Type B pancreatic cell (in vitro differentiated cells): ENCODE results near the gene CDC42EP4. TPM values are rescaled to one million over a fixed set of nuclear protein-coding genes. Genes with fewer than 3 reads are reported as not detected.
"Not testable (repeated sequence)": the region's sequence is repeated elsewhere in the genome, so short reads cannot be mapped to it uniquely, and the experiment has no call there.

Source experiments
- DNase-seq: peaks from one replicate; pipeline ENCODE4 v3.0.0; 2021; ENCODE audit warnings: mixed read lengths; ENCODE audit not compliant: unreplicated experiment; ENCODE audit errors: extremely low spot score
- H3K27ac Mint-ChIP-seq: 2 replicates; pipeline ENCODE4 v1.8.0; 2021; ENCODE audit warnings: mild to moderate bottlenecking, mixed read lengths
- H3K27me3 Mint-ChIP-seq: 2 replicates; pipeline ENCODE4 v1.8.0; 2021; ENCODE audit warnings: mixed read lengths
- H3K36me3 Mint-ChIP-seq: 2 replicates; pipeline ENCODE4 v1.8.0; 2021; ENCODE audit warnings: mixed read lengths
- H3K4me1 Mint-ChIP-seq: one replicate; pipeline ENCODE4 v1.8.0; 2021; ENCODE audit warnings: mixed read lengths; ENCODE audit not compliant: unreplicated experiment
- H3K4me3 Mint-ChIP-seq: 2 replicates; pipeline ENCODE4 v1.8.0; 2021; ENCODE audit warnings: mild to moderate bottlenecking, mixed read lengths
- H3K9me3 Mint-ChIP-seq: 2 replicates; pipeline ENCODE4 v1.8.0; 2021; ENCODE audit warnings: mixed read lengths
- CTCF ChIP-seq: fragments of 200-600 bp; sonication (generic); conservative IDR thresholded peaks from 2 replicates; pipeline ENCODE4 v1.5.0; 2021; ENCODE audit warnings: antibody characterized with exemption, mild to moderate bottlenecking
- total RNA-seq: library from RNA; stranded (reverse); gene quantifications from 2 replicates; pipeline ENCODE4 v1.2.1, GENCODE V29; 2021; ENCODE audit warnings: low replicate concordance

Gene CDC42EP4
- total RNA-seq, 1 donor from 2014 or later, result 78.8 TPM

DNA sequence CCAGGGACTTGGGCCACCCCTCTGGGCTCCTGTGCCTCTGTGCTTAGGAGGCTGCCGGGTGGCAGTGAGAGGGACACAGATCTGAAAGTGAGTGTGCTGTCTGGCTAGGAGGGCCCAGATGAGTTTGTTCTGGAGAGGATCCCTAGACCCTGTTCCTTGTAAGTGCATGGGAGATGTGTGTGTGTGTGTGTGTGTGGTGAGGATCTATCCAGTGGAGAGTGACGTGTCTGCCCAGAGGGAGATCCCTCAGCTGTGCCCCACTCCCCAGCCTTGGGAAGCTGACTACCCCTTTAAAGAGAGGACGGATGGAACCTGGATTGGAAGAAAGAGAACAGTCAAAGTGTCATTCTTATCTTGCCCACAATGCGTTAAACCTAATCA lies 25.5 kb upstream of the CDC42EP4 start:
- no peak for TF ChIP-seq CTCF
- Mint-ChIP-seq H3K4me1 (peaks cover 48% of the 10 kb centered on the region), H3K36me3 (no peaks in the 10 kb centered on the region), H3K9me3 (no peaks in the 10 kb centered on the region), H3K4me3 (peak overlapping the region; percentile 28), H3K27ac (no peak overlapping the region), H3K27me3 (no peaks in the 10 kb centered on the region)
- DNase-seq, result no peak

DNA sequence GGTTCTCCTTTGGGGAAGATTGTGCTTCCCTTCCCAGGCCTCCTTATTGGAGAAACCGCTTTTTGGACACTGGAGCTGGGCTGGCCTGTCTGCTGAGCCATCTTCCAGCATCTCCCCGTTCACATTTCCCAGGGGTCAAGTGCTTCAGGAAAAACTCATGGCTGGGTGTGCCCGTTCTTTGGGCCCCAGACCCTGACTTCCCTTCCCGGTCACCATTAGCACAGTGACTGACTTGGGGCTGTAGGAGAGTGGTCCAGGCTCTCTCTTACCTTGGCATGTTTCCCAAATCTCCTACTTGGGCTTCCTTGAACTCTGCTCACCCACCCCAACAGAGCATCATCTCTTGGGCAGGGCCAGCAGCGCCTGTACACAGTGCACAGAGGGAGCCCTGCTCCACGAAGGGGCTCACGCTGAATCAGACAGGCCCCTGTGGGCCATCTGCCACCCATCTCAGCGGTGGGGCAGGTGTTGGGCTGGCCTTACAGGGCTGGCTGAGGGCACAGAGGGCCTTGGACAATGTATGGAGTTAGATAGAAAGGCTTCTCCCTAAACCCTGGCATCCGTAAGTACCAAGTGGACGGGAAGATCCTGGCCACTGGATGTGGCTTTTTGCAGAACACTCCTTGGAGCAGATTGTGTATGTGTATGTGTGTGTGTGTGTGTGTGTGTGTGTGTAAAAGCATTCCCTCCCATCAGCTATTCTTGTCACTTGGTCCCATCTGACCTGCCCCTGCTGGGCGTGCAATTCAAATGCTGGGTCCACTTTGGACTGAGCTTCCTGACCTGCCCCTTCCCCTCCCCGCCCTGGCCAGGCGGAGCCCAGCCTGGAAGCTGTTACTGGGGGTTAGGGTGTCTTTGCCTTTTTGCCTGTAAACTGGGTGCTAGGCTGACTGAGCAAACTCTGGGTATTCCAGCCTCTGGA lies 24.9 kb upstream of the CDC42EP4 start:
- TF ChIP-seq CTCF, result no peak
- H3K4me1 Mint-ChIP-seq, result peaks cover 42% of the 10 kb centered on the region
- no peaks in the 10 kb centered on the region for H3K9me3 Mint-ChIP-seq
- no peaks in the 10 kb centered on the region for H3K27me3 Mint-ChIP-seq
- H3K4me3 Mint-ChIP-seq, result no peak overlapping the region
- no peak overlapping the region for H3K27ac Mint-ChIP-seq
- no peak for DNase-seq
- no peaks in the 10 kb centered on the region for H3K36me3 Mint-ChIP-seq

DNA sequence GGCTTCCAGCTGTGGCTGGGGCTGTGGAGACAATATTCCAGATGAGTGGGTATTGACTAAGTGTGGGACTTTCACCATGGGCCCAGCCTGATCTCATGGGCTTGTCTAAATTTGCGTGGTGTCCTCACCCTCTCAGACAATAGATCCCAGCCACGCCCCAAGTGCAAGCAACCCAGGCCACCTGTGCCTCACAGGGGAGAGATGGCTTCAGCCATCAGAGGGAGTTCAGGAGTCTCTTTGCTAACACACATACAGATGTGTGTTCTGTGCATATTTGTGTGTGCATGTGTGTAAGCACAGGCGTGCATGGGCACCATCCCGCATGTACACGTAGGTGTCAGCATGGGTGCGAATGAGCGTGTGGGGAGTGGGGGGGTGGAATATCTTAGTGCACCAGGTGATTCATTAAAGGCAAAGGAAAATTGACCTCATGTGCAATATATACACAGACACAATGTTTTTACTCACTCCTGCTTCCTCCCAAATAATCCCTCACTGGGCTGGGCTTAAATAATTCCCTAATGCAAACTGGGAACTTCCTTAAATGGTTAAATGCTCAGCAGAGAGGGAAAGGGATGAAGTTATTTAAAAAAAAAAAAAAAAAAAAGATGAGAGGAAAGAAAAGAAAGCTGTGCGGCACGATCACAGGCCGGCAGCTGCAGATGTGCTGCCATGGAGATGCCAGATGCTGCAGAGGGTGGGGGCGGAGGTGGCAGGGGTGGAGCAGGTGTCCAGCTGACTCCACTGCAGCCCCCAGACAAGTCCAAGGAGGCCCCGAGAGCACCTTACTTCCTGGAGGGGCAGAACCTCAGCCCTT lies 24.0 kb upstream of the CDC42EP4 start:
- H3K36me3 Mint-ChIP-seq, result no peaks in the 10 kb centered on the region
- H3K27ac Mint-ChIP-seq, result peak overlapping the region; percentile 63
- no peak for DNase-seq
- H3K4me1 Mint-ChIP-seq, result peaks cover 37% of the 10 kb centered on the region
- no peak for TF ChIP-seq CTCF
- H3K4me3 Mint-ChIP-seq, result no peak overlapping the region
- no peaks in the 10 kb centered on the region for H3K9me3 Mint-ChIP-seq
- H3K27me3 Mint-ChIP-seq, result no peaks in the 10 kb centered on the region

DNA sequence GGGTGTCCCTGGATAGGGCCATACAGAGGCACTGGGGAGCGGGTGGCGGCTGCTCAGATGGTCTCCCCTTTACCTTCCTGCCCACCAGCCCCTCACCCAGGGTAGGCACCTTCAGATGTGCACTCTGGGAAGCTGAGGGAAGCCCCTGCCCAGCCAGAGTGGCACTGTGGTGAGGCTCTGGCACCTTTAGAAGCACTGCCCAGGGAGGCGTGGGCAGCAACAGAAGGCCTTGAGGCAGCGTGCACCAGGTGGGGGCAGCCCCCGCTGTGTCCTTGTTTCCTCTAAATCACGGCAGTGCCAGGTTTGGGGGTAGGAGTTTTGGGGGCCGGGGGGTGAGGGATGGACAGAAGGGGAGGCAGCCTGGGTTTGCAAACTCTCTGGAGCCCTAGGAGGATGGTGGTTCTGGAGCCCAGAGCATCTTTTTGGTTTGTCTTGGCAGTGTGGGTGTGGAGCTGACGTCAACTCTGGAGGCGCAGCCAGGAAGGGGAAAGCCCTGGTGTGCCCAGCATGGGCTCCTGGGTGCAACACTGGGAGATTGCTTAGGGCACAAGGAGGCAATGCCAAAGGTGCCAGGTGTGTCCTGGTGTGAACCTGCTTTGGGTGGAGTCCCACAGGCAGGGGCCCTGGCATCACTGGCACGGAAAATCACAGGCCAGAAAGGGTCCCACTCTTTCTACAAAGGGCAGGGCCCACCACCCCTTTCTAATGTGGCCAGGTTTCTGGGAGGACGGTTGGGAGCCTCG lies 23.1 kb upstream of the CDC42EP4 start:
- Mint-ChIP-seq H3K9me3 (no peaks in the 10 kb centered on the region), H3K4me3 (no peak overlapping the region), H3K27ac (no peak overlapping the region), H3K36me3 (no peaks in the 10 kb centered on the region), H3K27me3 (no peaks in the 10 kb centered on the region), H3K4me1 (peaks cover 31% of the 10 kb centered on the region)
- no peak for TF ChIP-seq CTCF
- no peak for DNase-seq

- peaks cover 26% of the 10 kb centered on the region for H3K4me1 Mint-ChIP-seq
- H3K27ac Mint-ChIP-seq, H3K36me3 Mint-ChIP-seq, DNase-seq, H3K27me3 Mint-ChIP-seq, H3K4me3 Mint-ChIP-seq, H3K9me3 Mint-ChIP-seq: not testable (repeated sequence)
Measured at GRCh38 chr17:73333445-73333844, 21.6 kb upstream of the CDC42EP4 start.
